Lower leg skin (tissue), 3 donors: ENCODE measurements around the gene PGLYRP1.

Experiments
- POLR2A ChIP-seq, 2 donors: fragments of 450-650 bp; IDR thresholded peaks; one replicate each; pipeline ENCODE4 v1.6.1; 2016 to 2017; ENCODE audit warnings: antibody characterized with exemption in 2 of 2, mild to moderate bottlenecking in 1 of 2, moderate library complexity in 1 of 2
- TF ChIP-seq, protein P1 (sequence below), 3 donors: fragments of 450-650 bp; IDR thresholded peaks; one replicate each; pipeline ENCODE4 v1.5.1; 2016; ENCODE audit warnings: antibody characterized with exemption in 3 of 3, mild to moderate bottlenecking in 3 of 3, moderate library complexity in 2 of 3

DNA sequence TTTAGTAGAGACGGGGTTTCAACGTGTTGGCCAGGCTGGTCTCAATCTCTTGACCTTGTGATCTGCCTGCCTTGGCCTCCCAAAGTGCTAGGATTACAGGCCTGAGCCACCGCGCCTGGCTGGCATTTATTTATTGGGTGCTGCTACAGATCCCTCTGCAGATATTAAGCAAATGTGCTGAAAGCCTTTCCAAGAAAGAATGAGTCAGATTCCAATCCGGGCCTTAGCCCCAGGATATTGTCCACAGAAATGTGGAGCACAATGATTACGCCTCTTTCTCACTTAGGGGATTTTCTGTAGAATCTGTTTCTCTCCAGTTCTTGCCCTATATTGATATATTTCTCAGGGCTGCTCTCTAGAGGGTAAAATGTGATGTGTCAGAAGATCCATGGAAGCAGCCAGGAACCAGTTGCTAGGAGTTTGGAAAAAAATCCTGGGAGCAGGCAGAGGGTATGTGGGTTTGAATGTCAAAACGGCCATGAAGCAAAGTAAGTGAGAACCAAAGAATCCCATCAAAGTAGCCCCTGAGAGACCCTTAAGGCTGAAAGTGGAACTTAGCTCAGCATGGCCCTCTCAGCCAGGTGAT, 42.7 kb upstream of the PGLYRP1 start:
- TF ChIP-seq, protein P1, sequence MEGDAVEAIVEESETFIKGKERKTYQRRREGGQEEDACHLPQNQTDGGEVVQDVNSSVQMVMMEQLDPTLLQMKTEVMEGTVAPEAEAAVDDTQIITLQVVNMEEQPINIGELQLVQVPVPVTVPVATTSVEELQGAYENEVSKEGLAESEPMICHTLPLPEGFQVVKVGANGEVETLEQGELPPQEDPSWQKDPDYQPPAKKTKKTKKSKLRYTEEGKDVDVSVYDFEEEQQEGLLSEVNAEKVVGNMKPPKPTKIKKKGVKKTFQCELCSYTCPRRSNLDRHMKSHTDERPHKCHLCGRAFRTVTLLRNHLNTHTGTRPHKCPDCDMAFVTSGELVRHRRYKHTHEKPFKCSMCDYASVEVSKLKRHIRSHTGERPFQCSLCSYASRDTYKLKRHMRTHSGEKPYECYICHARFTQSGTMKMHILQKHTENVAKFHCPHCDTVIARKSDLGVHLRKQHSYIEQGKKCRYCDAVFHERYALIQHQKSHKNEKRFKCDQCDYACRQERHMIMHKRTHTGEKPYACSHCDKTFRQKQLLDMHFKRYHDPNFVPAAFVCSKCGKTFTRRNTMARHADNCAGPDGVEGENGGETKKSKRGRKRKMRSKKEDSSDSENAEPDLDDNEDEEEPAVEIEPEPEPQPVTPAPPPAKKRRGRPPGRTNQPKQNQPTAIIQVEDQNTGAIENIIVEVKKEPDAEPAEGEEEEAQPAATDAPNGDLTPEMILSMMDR (IDR thresholded peaks at IDR 0.05) = no peak
- no peak for TF ChIP-seq POLR2A (IDR thresholded peaks at IDR 0.05)
